ENCODE results near the gene CAMLG.
A peak's percentile ranks its signal among the peaks of the same experiment; 100 is the strongest.
"Not testable (repeated sequence)": the region's sequence is repeated elsewhere in the genome, so short reads cannot be mapped to it uniquely, and the experiment has no call there.

CAMLG gene

GRCh38 chr5:134738133-134738962 is at the start of gene CAMLG:
CAMLG (plus strand) TSS chr5:134738548; CDS start chr5:134738621, 73 bp downstream.
- peak; percentile 98 for DNase-seq

DNA sequence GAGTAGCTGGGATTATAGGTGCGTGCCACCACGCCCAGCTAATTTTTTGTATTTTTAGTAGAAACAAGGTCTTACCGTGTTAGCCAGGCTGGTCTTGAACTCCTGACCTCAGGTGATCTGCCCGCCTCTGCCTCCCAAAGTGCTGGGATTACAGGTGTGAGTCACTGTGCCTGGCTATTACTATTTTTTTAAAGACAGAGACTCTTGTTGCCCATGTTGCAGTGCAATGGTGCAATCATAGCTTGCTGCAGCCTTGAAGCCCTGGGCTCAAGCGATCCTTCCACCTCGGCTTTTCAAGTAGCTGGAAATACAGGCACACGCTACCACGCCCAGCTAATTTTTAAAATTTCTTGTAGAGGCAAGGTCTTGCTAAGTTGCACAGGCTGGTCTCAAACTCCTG is 48.2 kb upstream of the CAMLG start:
- DNase-seq, result not testable (repeated sequence)

- DNase-seq, result no peak
Observed at GRCh38 chr5:134692722-134693121, 45.6 kb upstream of the CAMLG start.

DNA sequence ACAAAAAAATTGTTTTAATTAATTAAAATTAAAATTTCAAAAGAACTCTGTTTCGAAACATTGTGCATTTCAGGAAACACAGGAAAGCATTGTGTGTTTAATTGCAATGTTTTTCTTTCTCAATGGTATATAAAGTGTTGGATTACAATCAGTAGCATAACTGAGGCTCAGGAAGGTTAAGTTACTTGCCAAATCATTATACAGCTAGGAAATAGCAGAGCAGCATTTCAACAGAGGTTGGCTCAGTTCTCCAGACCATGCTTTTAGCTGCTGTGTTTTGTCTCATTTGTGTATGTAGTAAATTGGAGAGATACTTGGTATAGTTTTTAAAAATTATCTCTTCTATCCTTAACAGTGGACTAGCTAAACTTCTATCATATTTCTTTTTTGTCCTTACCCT is 30.0 kb upstream of the CAMLG start:
- DNase-seq, result no peak

GRCh38 chr5:134714120-134714519 is 24.2 kb upstream of the CAMLG start:
- no peak for DNase-seq

- no peak for DNase-seq
Observed at GRCh38 chr5:134714541-134714940, 23.8 kb upstream of the CAMLG start.

DNA sequence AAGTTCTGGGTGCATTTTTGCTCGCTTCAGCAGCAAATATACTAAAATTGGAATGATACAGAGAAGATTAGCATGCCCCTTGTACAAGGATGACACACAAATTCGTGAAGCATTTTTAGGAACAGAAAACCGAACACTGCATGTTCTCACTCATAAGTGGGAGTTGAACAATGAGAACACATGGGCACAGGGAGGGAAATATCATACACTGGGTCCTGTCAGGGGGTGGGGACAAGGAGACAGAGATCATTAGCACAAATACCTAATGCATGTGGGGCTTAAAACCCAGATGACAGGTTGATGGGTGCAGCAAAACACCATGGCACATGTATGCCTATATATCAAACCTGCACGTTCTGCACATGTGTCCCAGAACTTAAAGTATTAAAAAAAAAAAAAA is 22.9 kb upstream of the CAMLG start:
- not testable (repeated sequence) for DNase-seq

- no peak for DNase-seq
Observed at GRCh38 chr5:134724872-134725271, 13.5 kb upstream of the CAMLG start.

GRCh38 chr5:134732819-134733218 is 5.5 kb upstream of the CAMLG start:
- DNase-seq, result no peak

DNA sequence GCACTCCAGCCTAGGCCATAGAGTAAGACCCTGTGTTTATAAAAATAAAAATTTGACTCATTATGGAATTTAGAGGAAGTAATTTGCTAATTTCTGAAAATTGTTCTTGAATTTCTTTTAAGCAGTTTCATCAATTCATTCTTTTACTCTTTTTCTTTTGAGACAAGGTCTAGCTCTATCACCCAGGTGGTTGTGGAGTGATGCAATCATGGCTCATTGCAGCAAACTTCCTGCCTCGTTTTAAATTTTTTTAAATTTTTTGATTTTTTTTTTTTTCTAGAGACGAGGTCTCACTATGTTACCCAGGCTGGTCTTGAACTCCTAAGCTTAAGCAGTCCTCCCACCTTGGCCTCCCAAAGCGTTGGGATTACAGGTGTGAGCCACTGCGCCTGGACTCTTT is 3.1 kb upstream of the CAMLG start:
- no peak for DNase-seq

DNA sequence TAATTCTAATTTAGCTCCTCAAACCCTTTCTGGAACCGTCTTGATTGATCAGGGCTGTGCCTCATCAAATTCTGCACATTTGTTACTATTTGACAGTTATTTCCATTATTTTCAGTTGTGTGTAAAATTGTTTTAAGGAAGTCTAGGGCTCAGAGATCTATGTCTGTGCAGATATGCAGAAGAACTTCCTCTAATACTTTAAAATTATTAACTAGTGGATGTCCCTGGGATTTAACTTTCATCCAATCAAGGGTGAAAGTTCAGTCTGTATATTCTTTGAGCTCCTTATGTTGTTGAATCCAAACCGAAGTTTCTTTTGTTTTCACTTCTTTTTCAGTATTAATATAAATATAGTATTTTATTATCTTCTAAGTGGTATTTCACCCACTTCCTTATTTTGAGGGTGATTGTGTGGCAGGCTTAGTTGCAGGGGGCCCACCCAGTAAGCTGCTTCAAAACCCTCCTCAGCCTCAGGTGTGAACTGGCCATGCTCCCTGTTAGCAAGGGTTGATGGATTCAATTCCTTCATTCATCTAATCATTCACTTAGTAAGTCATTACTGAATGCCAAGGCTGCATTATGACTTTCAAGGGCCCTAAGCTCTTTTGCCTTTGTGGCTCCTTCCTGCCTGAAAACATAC is 2.1 kb upstream of the CAMLG start:
- DNase-seq, result no peak

- DNase-seq, result peak; percentile 55 to 57
Observed at GRCh38 chr5:134738963-134739661, 764 bp downstream of the CAMLG start.

DNA sequence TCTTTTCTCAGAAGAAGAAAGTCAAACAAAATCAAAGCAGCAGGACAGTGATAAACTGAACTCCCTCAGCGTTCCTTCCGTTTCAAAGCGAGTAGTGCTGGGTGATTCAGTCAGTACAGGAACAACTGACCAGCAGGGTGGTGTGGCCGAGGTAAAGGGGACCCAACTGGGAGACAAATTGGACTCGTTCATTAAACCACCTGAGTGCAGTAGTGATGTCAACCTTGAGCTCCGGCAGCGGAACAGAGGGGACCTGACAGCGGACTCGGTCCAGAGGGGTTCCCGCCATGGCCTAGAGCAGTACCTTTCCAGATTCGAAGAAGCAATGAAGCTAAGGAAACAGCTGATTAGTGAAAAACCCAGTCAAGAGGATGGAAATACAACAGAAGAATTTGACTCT is 2.7 kb downstream of the CAMLG start:
- no peak for DNase-seq

GRCh38 chr5:134742134-134742533 is 3.8 kb downstream of the CAMLG start:
- no peak for DNase-seq

GRCh38 chr5:134749415-134749814 is 11.1 kb downstream of the CAMLG start:
- no peak for DNase-seq

DNA sequence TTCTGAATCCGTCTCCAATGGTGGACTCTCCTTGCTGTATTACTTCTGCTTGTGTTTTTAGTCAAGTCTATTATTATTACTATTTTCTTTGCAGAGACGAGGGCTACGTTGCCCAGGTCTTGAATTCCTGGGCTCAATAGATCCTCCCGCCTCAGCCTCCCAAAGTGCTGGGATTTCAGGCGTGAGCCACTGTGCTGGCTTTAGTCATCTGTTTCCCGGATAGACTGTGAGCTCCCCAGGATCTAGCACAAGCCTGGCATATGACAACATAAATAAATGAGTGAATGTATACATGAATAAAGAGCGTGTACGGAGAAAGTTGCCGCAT is 19.8 kb downstream of the CAMLG start:
- DNase-seq, result no peak

- DNase-seq, result peak; percentile 97
Observed at GRCh38 chr5:134758504-134759341, 20.4 kb downstream of the CAMLG start, which contains the start of gene DDX46. DDX46 (plus strand) TSS chr5:134758779; CDS start chr5:134758939, 160 bp downstream.

DNA sequence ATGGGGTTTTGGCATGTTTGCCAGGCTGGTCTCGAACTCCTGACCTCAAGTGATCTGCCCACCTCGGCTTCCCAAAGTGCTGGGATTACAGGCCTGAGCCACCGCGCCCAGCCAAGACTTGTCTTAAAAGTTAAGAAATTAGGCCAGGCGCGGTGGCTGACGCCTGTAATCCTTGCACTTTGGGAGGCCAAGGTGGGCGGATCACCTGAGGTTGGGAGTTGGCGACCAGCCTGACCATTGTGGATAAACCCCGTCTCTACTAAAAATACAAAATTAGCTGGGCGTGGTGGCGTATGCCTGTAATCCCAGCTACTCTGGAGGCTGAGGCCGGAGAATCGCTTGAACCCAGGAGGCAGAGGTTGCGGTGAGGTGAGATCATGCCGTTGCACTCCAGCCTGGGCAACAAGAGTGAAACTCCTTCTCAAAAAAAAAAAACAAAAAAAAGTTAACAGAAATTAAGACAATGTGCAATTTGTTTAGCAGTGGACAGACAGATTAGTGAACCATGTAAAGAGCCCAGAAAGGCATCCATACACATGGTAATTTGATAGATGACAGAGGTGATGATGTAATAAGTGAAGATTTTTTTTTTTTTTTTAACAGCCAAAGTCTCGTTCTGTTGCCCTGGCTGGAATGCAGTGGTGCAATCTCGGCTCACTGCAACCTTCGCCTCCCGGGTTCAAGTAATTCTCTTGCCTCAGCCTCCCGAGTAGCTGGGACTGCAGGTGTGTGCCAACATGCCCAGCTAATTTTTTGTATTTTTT is 29.4 kb downstream of the CAMLG start:
- DNase-seq, result not testable (repeated sequence)

GRCh38 chr5:134769206-134769605 is 30.9 kb downstream of the CAMLG start:
- no peak for DNase-seq

GRCh38 chr5:134772461-134773125 is 34.2 kb downstream of the CAMLG start:
- no peak for DNase-seq

DNA sequence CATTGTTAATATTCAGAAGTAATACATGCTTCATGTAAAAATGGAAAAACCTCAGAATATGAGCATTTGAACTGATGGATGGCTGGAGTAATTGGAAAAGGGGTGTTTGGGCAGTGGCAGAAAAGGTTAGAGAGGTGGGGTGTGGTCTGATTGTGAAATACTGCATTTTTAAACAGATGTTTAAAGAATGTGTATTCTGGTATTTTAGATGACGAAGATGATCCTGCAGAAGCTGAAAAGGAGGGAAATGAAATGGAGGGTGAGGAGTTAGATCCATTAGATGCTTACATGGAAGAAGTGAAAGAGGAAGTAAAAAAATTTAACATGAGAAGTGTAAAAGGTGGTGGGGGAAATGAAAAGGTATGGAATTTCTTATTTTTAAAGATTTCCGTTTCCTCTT is 39.0 kb downstream of the CAMLG start:
- DNase-seq, result no peak
